WTC11 (cell line): ENCODE data around the gene PDE1C.

Source experiments
- CTCF ChIP-seq: fragments of 200-600 bp; IDR thresholded peaks from 2 replicates; pipeline ENCODE4 v1.8.0; 2022; ENCODE audit warnings: antibody characterized with exemption
- MAX ChIP-seq: sonication (generic); formaldehyde crosslinking; IDR thresholded peaks from 2 replicates; pipeline ENCODE4 v1.8.0; 2022; ENCODE audit warnings: mild to moderate bottlenecking, missing genetic modification reagents
- NR1H2 ChIP-seq: sonication (generic); formaldehyde crosslinking; IDR thresholded peaks from 2 replicates; pipeline ENCODE4 v1.9.0; 2021; ENCODE audit warnings: mild to moderate bottlenecking, moderate library complexity, missing genetic modification reagents
- TCF7 ChIP-seq: sonication (generic); formaldehyde crosslinking; IDR thresholded peaks from 2 replicates; pipeline ENCODE4 v1.8.0; 2022; ENCODE audit warnings: mild to moderate bottlenecking, low read depth, missing genetic modification reagents, moderate library complexity
- USF2 ChIP-seq: sonication (generic); formaldehyde crosslinking; IDR thresholded peaks from 2 replicates; pipeline ENCODE4 v1.8.1; 2023; ENCODE audit warnings: mild to moderate bottlenecking, missing genetic modification reagents, moderate library complexity
- TF ChIP-seq, protein P1 (sequence below): sonication (generic); formaldehyde crosslinking; IDR thresholded peaks from 2 replicates; pipeline ENCODE4 v1.8.1; 2022; ENCODE audit warnings: low read depth, missing genetic modification reagents, borderline replicate concordance

DNA sequence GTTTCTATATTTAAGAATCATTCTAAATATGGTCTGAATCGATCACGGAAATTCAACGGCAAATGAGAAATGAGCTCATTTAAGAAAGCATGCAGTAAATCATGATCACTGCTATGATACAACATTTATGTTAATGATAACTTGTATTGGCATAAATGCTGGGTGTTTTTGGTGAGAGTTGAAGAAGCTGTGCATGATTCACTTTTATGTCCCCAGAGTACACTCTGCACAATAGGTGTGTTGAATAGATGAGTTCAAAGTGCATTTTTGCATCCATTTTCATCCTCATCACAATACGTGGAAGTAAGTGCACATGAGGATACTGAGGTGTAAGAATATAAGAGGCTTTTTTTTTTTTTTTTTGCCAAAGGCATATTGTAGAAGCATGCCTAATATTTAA is 213.9 kb downstream of the PDE1C start:
- TF ChIP-seq CTCF (no peak), TCF7 (no peak), USF2 (CRISPR knock-in tag) (no peak), NR1H2 (CRISPR knock-in tag) (no peak), MAX (CRISPR knock-in tag) (no peak)
- TF ChIP-seq, protein P1, sequence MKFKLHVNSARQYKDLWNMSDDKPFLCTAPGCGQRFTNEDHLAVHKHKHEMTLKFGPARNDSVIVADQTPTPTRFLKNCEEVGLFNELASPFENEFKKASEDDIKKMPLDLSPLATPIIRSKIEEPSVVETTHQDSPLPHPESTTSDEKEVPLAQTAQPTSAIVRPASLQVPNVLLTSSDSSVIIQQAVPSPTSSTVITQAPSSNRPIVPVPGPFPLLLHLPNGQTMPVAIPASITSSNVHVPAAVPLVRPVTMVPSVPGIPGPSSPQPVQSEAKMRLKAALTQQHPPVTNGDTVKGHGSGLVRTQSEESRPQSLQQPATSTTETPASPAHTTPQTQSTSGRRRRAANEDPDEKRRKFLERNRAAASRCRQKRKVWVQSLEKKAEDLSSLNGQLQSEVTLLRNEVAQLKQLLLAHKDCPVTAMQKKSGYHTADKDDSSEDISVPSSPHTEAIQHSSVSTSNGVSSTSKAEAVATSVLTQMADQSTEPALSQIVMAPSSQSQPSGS = no peak
